NCI-H1092 treated with DMSO at 0.1 percent for 48 hours (cell line): Measurements from ENCODE around the gene RDH5.

Experiments used
- DNase-seq: peaks from one replicate; lab custom pipeline; 2025; lab: John Stamatoyannopoulos, UW

Gene RDH5

GRCh38 chr12:55720071-55720564, at the start of gene RDH5:
Gene RDH5, plus strand, starts transcription at chr12:55720393. Its CDS starts 792 bp downstream, at chr12:55721185.
- no peak for DNase-seq

GRCh38 chr12:55671746-55672145, 48.4 kb upstream of the RDH5 start:
- no peak for DNase-seq

GRCh38 chr12:55673638-55674037, 46.6 kb upstream of the RDH5 start:
- no peak for DNase-seq

GRCh38 chr12:55675666-55676065, 44.5 kb upstream of the RDH5 start:
- no peak for DNase-seq

- no peak for DNase-seq
Measured at GRCh38 chr12:55676707-55677106, 43.5 kb upstream of the RDH5 start.

GRCh38 chr12:55679691-55680090, 40.5 kb upstream of the RDH5 start:
- no peak for DNase-seq

- DNase-seq: no peak
Measured at GRCh38 chr12:55681142-55682077, 38.8 kb upstream of the RDH5 start.

- DNase-seq: no peak
Measured at GRCh38 chr12:55682087-55682796, 38.0 kb upstream of the RDH5 start.

GRCh38 chr12:55683676-55684075, 36.5 kb upstream of the RDH5 start:
- no peak for DNase-seq

- DNase-seq: no peak
Measured at GRCh38 chr12:55684761-55685370, 35.3 kb upstream of the RDH5 start.

- no peak for DNase-seq
Measured at GRCh38 chr12:55685671-55686070, 34.5 kb upstream of the RDH5 start.

- no peak for DNase-seq
Measured at GRCh38 chr12:55686366-55687010, 33.7 kb upstream of the RDH5 start.

- no peak for DNase-seq
Measured at GRCh38 chr12:55687746-55688145, 32.4 kb upstream of the RDH5 start.

GRCh38 chr12:55688716-55689655, 31.2 kb upstream of the RDH5 start:
- no peak for DNase-seq

- no peak for DNase-seq
Measured at GRCh38 chr12:55692631-55693322, 27.4 kb upstream of the RDH5 start.

- no peak for DNase-seq
Measured at GRCh38 chr12:55693323-55694187, 26.6 kb upstream of the RDH5 start.

- DNase-seq: no peak
Measured at GRCh38 chr12:55694188-55694515, 26.0 kb upstream of the RDH5 start.

- DNase-seq: no peak
Measured at GRCh38 chr12:55694651-55695050, 25.5 kb upstream of the RDH5 start.

- no peak for DNase-seq
Measured at GRCh38 chr12:55695349-55695748, 24.8 kb upstream of the RDH5 start.
